ENCODE measurements around the gene TTK.

DNA sequence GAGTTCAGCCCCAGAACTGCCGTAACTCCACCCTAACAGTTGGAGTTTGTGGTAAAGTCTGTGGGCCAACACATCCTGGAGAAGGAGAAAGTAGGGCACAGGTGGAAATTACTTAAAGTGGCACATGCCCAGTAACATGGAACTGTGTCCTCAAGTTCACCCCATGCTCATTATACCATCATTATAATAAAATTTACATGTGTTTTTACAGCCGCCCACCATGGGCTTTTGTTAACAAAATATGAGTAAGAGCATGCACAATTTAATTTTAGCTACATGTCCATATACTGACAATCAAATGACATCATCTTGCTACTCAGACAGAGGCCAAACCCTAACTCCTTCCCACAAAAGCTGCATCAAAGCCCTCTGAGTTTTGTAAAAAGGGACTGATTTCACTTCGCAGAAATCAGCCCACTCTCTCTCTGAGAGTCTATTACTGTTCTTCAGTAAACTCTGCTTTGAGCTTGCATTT is 39.8 kb upstream of the TTK start:
- TF ChIP-seq POLR2A (IDR thresholded peaks at IDR 0.05; ENCODE audit: low read length) = no peak
- TF ChIP-seq GATA1 (IDR thresholded peaks at IDR 0.05; ENCODE audit: low read depth, low read length) = no peak

Measured in erythroblast (primary cell).